RWPE2 (cell line): ENCODE measurements around the gene CSN2.

ENCODE experiments used
- ATAC-seq: fragments of 200-7000 bp; cut with Tn5 transposase; 3 replicates; pipeline ENCODE4 v1.9.1; 2021; ENCODE audit warnings: low read depth
- DNase-seq: peaks from one replicate; pipeline ENCODE4 v3.0.0-alpha.2; 2020; ENCODE audit warnings: low spot score
- H3K27ac ChIP-seq: fragments of 450-650 bp; 2 replicates; pipeline ENCODE4 v1.5.1; 2017; ENCODE audit warnings: mild to moderate bottlenecking; ENCODE audit not compliant: poor library complexity, severe bottlenecking
- H3K27me3 ChIP-seq: fragments of 250-450 bp; sonication (Bioruptor Pico); 2 replicates; pipeline ENCODE4 v1.5.1; 2021; ENCODE audit warnings: mild to moderate bottlenecking, moderate library complexity; ENCODE audit not compliant: insufficient read depth, poor library complexity, severe bottlenecking
- H3K36me3 ChIP-seq: fragments of 250-450 bp; sonication (Bioruptor Pico); 2 replicates; pipeline ENCODE4 v1.5.1; 2020; ENCODE audit warnings: low read depth, mild to moderate bottlenecking, moderate library complexity
- H3K4me1 ChIP-seq: fragments of 250-450 bp; sonication (Bioruptor Pico); 2 replicates; pipeline ENCODE4 v1.5.1; 2021; ENCODE audit warnings: mild to moderate bottlenecking, moderate library complexity; ENCODE audit not compliant: insufficient read depth, poor library complexity, severe bottlenecking
- H3K4me3 ChIP-seq: fragments of 250-450 bp; sonication (Bioruptor Pico); 2 replicates; pipeline ENCODE4 v1.5.1; 2021; ENCODE audit warnings: mild to moderate bottlenecking, moderate library complexity; ENCODE audit not compliant: severe bottlenecking
- H3K9me3 ChIP-seq: fragments of 250-450 bp; sonication (Bioruptor Pico); 2 replicates; pipeline ENCODE4 v1.5.1; 2021; ENCODE audit warnings: mild to moderate bottlenecking, moderate library complexity; ENCODE audit not compliant: severe bottlenecking
- TF ChIP-seq, protein P1 (sequence below): fragments of 450-650 bp; IDR thresholded peaks from one replicate; pipeline ENCODE4 v1.5.1; 2017; ENCODE audit warnings: mild to moderate bottlenecking, moderate library complexity; ENCODE audit not compliant: poor library complexity, severe bottlenecking

CSN2 gene

DNA sequence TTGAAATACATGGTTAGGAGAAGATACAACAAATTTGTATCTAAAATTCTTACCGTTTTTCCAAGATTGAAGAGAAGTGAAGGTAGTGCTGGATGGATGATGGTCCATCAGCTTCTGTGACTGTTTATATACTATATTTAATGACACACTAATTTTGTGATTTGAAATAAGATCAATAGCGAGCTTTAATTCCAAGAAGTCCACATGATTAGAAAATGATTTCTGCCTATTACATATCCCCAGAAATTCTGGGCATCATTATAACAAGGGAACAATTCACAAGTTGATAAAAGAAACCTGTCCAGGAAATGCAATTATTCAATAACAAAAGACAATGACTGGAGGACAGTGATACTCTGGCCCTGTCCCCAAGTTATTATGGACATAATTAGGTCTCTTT lies at the start of gene CSN2:
CSN2 (minus strand) TSS at position 101 of the 400 bp plus-strand sequence. CDS start 4,733 bp downstream, outside the sequence.
- no peaks in the 10 kb centered on the region for H3K36me3 ChIP-seq
- no peak for ATAC-seq
- H3K27me3 ChIP-seq = no peaks in the 10 kb centered on the region
- no peaks in the 10 kb centered on the region for H3K9me3 ChIP-seq
- TF ChIP-seq, protein P1, sequence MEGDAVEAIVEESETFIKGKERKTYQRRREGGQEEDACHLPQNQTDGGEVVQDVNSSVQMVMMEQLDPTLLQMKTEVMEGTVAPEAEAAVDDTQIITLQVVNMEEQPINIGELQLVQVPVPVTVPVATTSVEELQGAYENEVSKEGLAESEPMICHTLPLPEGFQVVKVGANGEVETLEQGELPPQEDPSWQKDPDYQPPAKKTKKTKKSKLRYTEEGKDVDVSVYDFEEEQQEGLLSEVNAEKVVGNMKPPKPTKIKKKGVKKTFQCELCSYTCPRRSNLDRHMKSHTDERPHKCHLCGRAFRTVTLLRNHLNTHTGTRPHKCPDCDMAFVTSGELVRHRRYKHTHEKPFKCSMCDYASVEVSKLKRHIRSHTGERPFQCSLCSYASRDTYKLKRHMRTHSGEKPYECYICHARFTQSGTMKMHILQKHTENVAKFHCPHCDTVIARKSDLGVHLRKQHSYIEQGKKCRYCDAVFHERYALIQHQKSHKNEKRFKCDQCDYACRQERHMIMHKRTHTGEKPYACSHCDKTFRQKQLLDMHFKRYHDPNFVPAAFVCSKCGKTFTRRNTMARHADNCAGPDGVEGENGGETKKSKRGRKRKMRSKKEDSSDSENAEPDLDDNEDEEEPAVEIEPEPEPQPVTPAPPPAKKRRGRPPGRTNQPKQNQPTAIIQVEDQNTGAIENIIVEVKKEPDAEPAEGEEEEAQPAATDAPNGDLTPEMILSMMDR = no peak
- DNase-seq = no peak
- H3K4me1 ChIP-seq = no peaks in the 10 kb centered on the region
- H3K4me3 ChIP-seq = no peak within 1 kb of the TSS
- H3K27ac ChIP-seq = no peak within 1 kb of the TSS

GRCh38 chr4:70008771-70009170 lies 43.2 kb upstream of the CSN2 start:
- TF ChIP-seq, protein P1 = no peak
- ATAC-seq = no peak

DNA sequence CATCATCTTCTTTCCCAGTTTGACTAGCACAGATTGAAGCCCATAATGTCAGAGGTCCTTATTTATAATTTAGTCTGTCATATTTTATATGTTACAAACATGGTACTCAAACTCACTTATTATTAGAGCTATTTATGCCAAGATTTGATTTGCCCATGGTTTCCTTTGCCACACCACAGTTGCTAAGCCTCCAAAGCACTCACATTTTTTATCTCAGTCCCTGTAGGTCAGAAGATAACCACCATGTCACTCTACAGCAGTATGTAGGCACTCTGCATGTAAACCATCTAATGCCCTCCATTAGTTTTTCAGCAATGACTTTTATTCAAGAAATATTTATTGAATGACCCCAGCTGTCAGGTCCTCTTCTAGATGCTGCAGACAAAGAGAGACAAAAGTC lies 37.0 kb upstream of the CSN2 start:
- Histone ChIP-seq H3K27ac (no peak overlapping the region), H3K4me1 (no peaks in the 10 kb centered on the region), H3K9me3 (no peaks in the 10 kb centered on the region), H3K4me3 (no peak overlapping the region), H3K36me3 (no peaks in the 10 kb centered on the region), H3K27me3 (no peaks in the 10 kb centered on the region)
- no peak for ATAC-seq
- DNase-seq = no peak
- TF ChIP-seq, protein P1 = no peak

More at GRCh38 chr4:70008771-70009170, 43.2 kb upstream of the CSN2 start:
- Histone ChIP-seq H3K4me3 (no peak overlapping the region), H3K9me3 (no peaks in the 10 kb centered on the region), H3K4me1 (no peaks in the 10 kb centered on the region), H3K27me3 (no peaks in the 10 kb centered on the region), H3K36me3 (no peaks in the 10 kb centered on the region), H3K27ac (no peak overlapping the region)
- DNase-seq = no peak

DNA sequence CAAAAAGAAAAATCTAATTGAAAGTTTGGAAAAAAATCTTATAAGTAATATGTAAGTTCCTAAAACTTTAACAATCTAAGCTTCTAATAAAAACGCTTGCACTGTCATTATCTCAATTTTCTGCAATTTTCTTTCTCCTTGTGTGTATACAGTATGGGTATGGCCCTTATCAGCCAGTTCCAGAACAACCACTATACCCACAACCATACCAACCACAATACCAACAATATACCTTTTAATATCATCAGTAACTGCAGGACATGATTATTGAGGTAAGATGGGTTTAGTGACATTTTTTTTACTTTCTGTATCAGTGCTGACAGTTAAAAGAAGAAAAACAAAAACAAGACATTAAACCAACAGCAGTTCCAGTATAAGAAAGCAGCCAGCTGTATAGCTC lies 35.2 kb upstream of the CSN2 start:
- Histone ChIP-seq H3K9me3 (no peaks in the 10 kb centered on the region), H3K36me3 (no peaks in the 10 kb centered on the region), H3K27ac (no peak overlapping the region), H3K27me3 (no peaks in the 10 kb centered on the region), H3K4me3 (no peak overlapping the region), H3K4me1 (no peaks in the 10 kb centered on the region)
- no peak for ATAC-seq
- TF ChIP-seq, protein P1 = no peak
- DNase-seq = no peak

GRCh38 chr4:69999420-69999819 lies 33.9 kb upstream of the CSN2 start:
- Histone ChIP-seq H3K4me1 (no peaks in the 10 kb centered on the region), H3K4me3 (no peak overlapping the region), H3K36me3 (no peaks in the 10 kb centered on the region), H3K27ac (no peak overlapping the region), H3K9me3 (no peaks in the 10 kb centered on the region), H3K27me3 (no peaks in the 10 kb centered on the region)
- ATAC-seq (0 out of 3 replicates have a peak, but pooled peaks have one; percentile 38), DNase-seq (no peak)
- TF ChIP-seq, protein P1 = no peak
